ENCODE measurements around the gene HDAC4.

The HDAC4 gene

DNA sequence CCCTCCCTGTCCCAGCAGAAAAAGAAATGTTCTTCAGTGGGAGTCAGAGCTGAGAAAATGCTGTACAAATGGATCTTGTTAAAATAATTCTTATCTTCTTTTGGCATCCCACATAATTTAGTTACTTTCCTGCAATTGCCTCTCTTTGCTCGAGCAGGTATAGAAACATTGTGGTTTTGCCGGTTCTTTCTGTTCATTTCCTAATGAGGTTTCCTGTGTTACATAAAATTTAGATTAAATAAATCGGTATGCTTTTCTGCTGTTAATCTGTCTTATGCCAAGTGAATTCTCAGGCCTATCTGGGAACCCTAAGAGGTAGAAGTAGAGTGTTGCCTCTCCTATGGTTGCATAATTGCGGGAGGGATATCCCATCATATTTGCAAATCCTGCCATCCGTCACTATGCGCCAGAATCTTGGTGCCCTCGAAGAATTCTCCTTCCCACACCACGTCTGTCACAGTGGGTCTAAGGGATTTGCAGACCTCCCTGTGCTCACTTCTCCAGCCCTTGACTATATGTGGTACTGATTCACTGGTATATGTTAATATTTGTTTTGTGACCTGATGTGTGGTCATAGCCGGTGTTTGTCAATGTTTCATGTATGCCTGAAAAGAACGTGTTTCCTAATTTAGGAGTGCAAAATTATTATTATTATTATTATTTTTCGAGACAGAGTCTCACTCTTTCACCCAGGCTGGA, 12.2 kb upstream of the HDAC4 start:
- Histone ChIP-seq H3K9me3 (ENCODE audit: control insufficient read depth, insufficient read depth, low read depth, low read length) (no peaks in the 10 kb centered on the region), H3K4me1 (ENCODE audit: control insufficient read depth, insufficient read depth, low read length) (no peaks in the 10 kb centered on the region), H3K4me3 (ENCODE audit: low read depth, low read length) (no peak overlapping the region), H3K27ac (ENCODE audit: extremely low read depth, low read depth, low read length) (no peak overlapping the region), H3K36me3 (ENCODE audit: control insufficient read depth in 2 of 2, insufficient read depth in 1 of 2, low read length in 2 of 2) (no peaks in the 10 kb centered on the region)
- TF ChIP-seq SETDB1 (IDR thresholded peaks at IDR 0.05; ENCODE audit: insufficient read length, low read length), result no peak
- TF ChIP-seq HIC1 (tag by site-specific recombination; IDR thresholded peaks at IDR 0.05), result no peak
- no peak for TF ChIP-seq ZNF426 (tag by site-specific recombination; IDR thresholded peaks at IDR 0.05)
- no peak for TF ChIP-seq ZNF707 (tag by site-specific recombination; IDR thresholded peaks at IDR 0.05)
- no peak for TF ChIP-seq ZNF404 (tag by site-specific recombination; IDR thresholded peaks at IDR 0.05)
- no peak for TF ChIP-seq TRIM28 (IDR thresholded peaks at IDR 0.05; ENCODE audit: borderline replicate concordance, low read length)
- TF ChIP-seq ZBTB48 (tag by site-specific recombination; IDR thresholded peaks at IDR 0.05), result no peak
- POLR2A ChIA-PET, result no interaction called here
- CTCF ChIA-PET, result no interaction called here

DNA sequence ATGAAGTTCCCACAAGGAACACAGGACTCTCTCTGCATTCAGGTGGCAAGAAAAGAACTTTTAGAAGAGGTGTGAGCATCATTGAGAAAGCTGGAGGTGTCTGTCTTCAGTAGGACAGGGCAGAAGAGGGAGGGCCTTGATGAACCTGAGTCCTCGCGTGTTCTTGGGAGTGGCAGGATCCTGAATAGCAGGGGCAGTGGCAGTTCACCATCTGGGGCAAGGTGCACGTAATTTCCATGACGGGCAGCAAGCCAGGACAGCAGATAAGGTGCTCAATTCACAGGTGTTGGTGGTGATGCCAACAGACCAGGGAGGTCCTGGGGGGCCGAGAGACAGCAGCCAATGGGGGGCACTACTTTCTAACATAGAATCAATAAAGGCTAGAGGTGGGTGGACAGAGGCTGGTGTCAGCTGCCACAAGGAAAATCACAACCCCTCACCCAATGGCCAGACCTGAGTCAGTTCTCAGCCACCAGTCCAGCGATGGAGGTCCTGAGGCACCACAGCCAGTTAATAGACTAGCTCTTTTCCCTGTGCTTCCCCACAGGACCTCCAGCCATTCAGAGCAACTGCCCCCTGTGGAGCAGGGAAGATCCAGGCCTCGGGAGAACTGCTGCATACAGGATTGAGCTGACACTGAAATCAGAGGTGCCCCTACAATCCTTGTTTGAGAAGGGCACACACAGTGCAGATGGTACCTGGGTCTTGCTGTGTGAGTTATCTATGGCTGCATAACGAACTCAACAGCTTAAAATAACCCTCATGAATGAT, 10.9 kb upstream of the HDAC4 start:
- Histone ChIP-seq H3K27ac (ENCODE audit: extremely low read depth, low read depth, low read length) (no peak overlapping the region), H3K36me3 (ENCODE audit: control insufficient read depth in 2 of 2, insufficient read depth in 1 of 2, low read length in 2 of 2) (no peaks in the 10 kb centered on the region), H3K4me3 (ENCODE audit: low read depth, low read length) (no peak overlapping the region), H3K9me3 (ENCODE audit: control insufficient read depth, insufficient read depth, low read depth, low read length) (no peaks in the 10 kb centered on the region), H3K4me1 (ENCODE audit: control insufficient read depth, insufficient read depth, low read length) (no peaks in the 10 kb centered on the region)
- ChIA-PET POLR2A (no interaction called here), CTCF (no interaction called here)
- TF ChIP-seq SP2 (tag by site-specific recombination; IDR thresholded peaks at IDR 0.05) (no peak), ZBTB17 (tag by site-specific recombination; IDR thresholded peaks at IDR 0.05) (no peak), ZNF48 (tag by site-specific recombination; IDR thresholded peaks at IDR 0.05) (no peak), ZNF544 (tag by site-specific recombination; IDR thresholded peaks at IDR 0.05) (no peak), ZNF202 (tag by site-specific recombination; IDR thresholded peaks at IDR 0.05; ENCODE audit: borderline replicate concordance) (no peak), CTCF (tag by site-specific recombination; IDR thresholded peaks at IDR 0.05) (no peak), RBAK (tag by site-specific recombination; IDR thresholded peaks at IDR 0.05) (no peak), ZBTB48 (tag by site-specific recombination; IDR thresholded peaks at IDR 0.05) (no peak), ZNF155 (tag by site-specific recombination; IDR thresholded peaks at IDR 0.05) (no peak), ZSCAN23 (tag by site-specific recombination; IDR thresholded peaks at IDR 0.05) (no peak), KLF1 (tag by site-specific recombination; IDR thresholded peaks at IDR 0.05) (no peak), ZNF777 (tag by site-specific recombination; IDR thresholded peaks at IDR 0.05; ENCODE audit: borderline replicate concordance) (no peak), ZNF148 (tag by site-specific recombination; IDR thresholded peaks at IDR 0.05; ENCODE audit: borderline replicate concordance) (no peak), ZFP37 (tag by site-specific recombination; IDR thresholded peaks at IDR 0.05) (no peak), ZNF830 (tag by site-specific recombination; IDR thresholded peaks at IDR 0.05; ENCODE audit: low read depth) (no peak), GLI2 (tag by site-specific recombination; IDR thresholded peaks at IDR 0.05; ENCODE audit: borderline replicate concordance, low read depth) (no peak), MYNN (tag by site-specific recombination; IDR thresholded peaks at IDR 0.05; ENCODE audit: borderline replicate concordance) (no peak), WT1 (tag by site-specific recombination; IDR thresholded peaks at IDR 0.05) (no peak)
- TF ChIP-seq, protein P1, sequence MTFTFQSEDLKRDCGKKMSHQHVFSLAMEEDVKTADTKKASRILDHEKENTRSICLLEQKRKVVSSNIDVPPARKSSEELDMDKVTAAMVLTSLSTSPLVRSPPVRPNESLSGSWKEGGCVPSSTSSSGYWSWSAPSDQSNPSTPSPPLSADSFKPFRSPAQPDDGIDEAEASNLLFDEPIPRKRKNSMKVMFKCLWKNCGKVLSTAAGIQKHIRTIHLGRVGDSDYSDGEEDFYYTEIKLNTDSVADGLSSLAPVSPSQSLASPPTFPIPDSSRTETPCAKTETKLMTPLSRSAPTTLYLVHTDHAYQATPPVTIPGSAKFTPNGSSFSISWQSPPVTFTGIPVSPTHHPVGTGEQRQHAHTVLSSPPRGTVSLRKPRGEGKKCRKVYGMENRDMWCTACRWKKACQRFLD (tag by site-specific recombination; IDR thresholded peaks at IDR 0.05), result no peak
